PC-9 (cell line): ENCODE measurements around the gene TRABD. TPM values are rescaled to one million over a fixed set of nuclear protein-coding genes. Genes with fewer than 3 reads are reported as not detected.

Experiments
- BruUV-seq: library from RNA; stranded (reverse); fragments of 400-500 nt; replicated peaks from 2 replicates; lab custom pipeline; 2021; lab: Mats Ljungman, UMichigan
- CTCF ChIA-PET: fragments of 300-600 bp; sonication (Branson Sonifier 250); formaldehyde crosslinking; loops from one replicate; lab custom pipeline; 2022; ENCODE audit warnings: antibody characterized with exemption; lab: Charles Lee
- POLR2A ChIA-PET: fragments of 300-600 bp; sonication (Branson Sonifier 250); formaldehyde crosslinking; loops from one replicate; lab custom pipeline; 2022; ENCODE audit warnings: antibody characterized with exemption; ENCODE audit not compliant: unreplicated experiment; lab: Charles Lee
- DNase-seq, 2 experiments: peaks; one replicate each; pipeline versions ENCODE4 v3.0.0 to v3.0.0-alpha.2; 2015 to 2022; ENCODE audit warnings: mixed read lengths in 1 of 2
- H2AFZ ChIP-seq: fragments of 200-600 bp; sonication (generic); 2 replicates; pipeline ENCODE4 v1.8.1; 2017; ENCODE audit warnings: antibody characterized with exemption
- H3F3A ChIP-seq: fragments of 200-600 bp; sonication (generic); 2 replicates; pipeline ENCODE4 v1.8.1; 2017; ENCODE audit warnings: antibody characterized with exemption, mild to moderate bottlenecking, low read depth; ENCODE audit not compliant: insufficient read depth
- H3K27ac ChIP-seq: fragments of 200-600 bp; sonication (generic); 2 replicates; pipeline ENCODE4 v1.6.1; 2016; ENCODE audit warnings: mixed run types
- H3K27me3 ChIP-seq: fragments of 200-600 bp; sonication (generic); 2 replicates; pipeline ENCODE4 v1.6.1; 2016; ENCODE audit warnings: low read depth, mixed run types; ENCODE audit not compliant: insufficient read depth
- H3K36me3 ChIP-seq: fragments of 200-600 bp; sonication (generic); 2 replicates; pipeline ENCODE4 v1.6.1; 2016; ENCODE audit warnings: low read depth, mixed run types
- H3K4me1 ChIP-seq: fragments of 200-600 bp; sonication (generic); replicated peaks from 2 replicates; pipeline ENCODE4 v1.6.1; 2016; ENCODE audit warnings: mixed run types; ENCODE audit not compliant: insufficient read depth
- H3K4me2 ChIP-seq: fragments of 200-600 bp; sonication (generic); 2 replicates; pipeline ENCODE4 v1.6.1; 2017; ENCODE audit warnings: mixed run types
- H3K4me3 ChIP-seq: fragments of 200-600 bp; sonication (generic); 2 replicates; pipeline ENCODE4 v1.6.1; 2016; ENCODE audit warnings: mixed run types
- H3K79me2 ChIP-seq: fragments of 200-600 bp; sonication (generic); 2 replicates; pipeline ENCODE4 v1.6.1; 2017; ENCODE audit warnings: low read depth, mixed run types
- H3K9me2 ChIP-seq: fragments of 200-600 bp; sonication (generic); 2 replicates; pipeline ENCODE4 v1.8.1; 2017; ENCODE audit warnings: mild to moderate bottlenecking; ENCODE audit not compliant: insufficient read depth
- H3K9me3 ChIP-seq: fragments of 200-600 bp; sonication (generic); 2 replicates; pipeline ENCODE4 v1.8.1; 2016; ENCODE audit warnings: low read depth; ENCODE audit not compliant: insufficient read depth
- H4K20me1 ChIP-seq: fragments of 200-600 bp; sonication (generic); 2 replicates; pipeline ENCODE4 v1.8.1; 2017; ENCODE audit not compliant: insufficient read depth
- EZH2 ChIP-seq: fragments of 200-600 bp; sonication (generic); IDR thresholded peaks from 2 replicates; pipeline ENCODE4 v1.8.0; 2017; ENCODE audit warnings: antibody characterized with exemption, low read depth
- intact Hi-C: fragments of 100-400 bp; cut with micrococcal nuclease; formaldehyde crosslinking; loops from one replicate; pipeline ENCODE4 v1.10.0; 2022; ENCODE audit not compliant: unreplicated experiment
- total RNA-seq: library from RNA; stranded (reverse); gene quantifications from 2 replicates; pipeline ENCODE4 v1.2.3, GENCODE V29; 2021
- TF ChIP-seq, protein P1 (sequence below): fragments of 200-600 bp; sonication (generic); conservative IDR thresholded peaks from 2 replicates; pipeline ENCODE4 v1.6.1; 2017; ENCODE audit warnings: mixed run types, antibody characterized with exemption, mild to moderate bottlenecking, moderate library complexity

Gene TRABD
- total RNA-seq, 1 experiment from 2014 or later, result 68.2 TPM

DNA sequence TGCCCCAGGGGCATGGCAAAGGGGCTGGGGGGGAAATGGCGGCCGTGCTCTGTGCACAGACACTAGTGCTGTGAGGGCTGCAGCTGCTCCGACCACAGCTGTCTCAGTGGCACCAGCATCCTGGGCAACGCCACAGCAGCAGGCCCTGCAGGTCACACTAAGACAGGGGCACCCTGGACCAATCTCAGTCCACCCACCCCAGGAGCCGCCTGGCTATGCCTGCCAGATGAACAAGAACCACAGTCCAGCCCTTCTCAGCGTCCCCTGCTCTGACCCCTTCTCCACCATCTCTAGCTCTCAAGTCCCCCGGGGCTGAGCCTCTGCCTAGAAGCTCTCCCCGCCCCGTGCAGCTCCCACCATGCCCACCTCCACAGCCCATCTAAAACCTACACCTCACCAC, 42.7 kb downstream of the TRABD start:
- no peak for DNase-seq
- ChIA-PET CTCF (no interaction called here), POLR2A (interaction anchor here (0.5 kb wide), 1 partner anchor 224 kb away, joined by 3 read pairs; no protein-coding TSS in a partner anchor)

DNA sequence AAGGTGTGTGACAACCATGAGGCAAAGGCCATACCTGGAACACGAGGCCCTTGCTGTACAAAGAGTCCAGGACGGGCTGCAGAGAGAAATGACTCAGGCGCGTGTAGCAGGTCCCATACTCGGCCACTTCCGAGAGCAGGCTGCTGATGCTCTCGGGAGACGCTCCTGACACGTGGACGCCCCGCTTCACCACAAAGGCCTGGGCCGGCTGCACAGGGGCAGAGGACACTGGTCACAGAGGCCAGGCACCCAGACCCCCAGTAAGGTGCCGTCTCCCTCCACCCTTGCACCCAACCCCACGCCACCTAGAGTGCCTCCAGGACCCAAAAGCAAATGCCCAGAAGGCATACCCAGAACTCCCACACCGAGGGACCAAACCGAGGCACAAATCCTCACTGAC, 43.7 kb downstream of the TRABD start:
- intact Hi-C loops, result no loop called here
- H3K27ac ChIP-seq, result no peak overlapping the region
- CTCF ChIA-PET, result no interaction called here
- no peak overlapping the region for H2AFZ ChIP-seq
- POLR2A ChIA-PET, result no interaction called here
- no peak for TF ChIP-seq EZH2
- TF ChIP-seq, protein P1, sequence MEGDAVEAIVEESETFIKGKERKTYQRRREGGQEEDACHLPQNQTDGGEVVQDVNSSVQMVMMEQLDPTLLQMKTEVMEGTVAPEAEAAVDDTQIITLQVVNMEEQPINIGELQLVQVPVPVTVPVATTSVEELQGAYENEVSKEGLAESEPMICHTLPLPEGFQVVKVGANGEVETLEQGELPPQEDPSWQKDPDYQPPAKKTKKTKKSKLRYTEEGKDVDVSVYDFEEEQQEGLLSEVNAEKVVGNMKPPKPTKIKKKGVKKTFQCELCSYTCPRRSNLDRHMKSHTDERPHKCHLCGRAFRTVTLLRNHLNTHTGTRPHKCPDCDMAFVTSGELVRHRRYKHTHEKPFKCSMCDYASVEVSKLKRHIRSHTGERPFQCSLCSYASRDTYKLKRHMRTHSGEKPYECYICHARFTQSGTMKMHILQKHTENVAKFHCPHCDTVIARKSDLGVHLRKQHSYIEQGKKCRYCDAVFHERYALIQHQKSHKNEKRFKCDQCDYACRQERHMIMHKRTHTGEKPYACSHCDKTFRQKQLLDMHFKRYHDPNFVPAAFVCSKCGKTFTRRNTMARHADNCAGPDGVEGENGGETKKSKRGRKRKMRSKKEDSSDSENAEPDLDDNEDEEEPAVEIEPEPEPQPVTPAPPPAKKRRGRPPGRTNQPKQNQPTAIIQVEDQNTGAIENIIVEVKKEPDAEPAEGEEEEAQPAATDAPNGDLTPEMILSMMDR, result no peak
- no peaks in the 10 kb centered on the region for H3K9me3 ChIP-seq
- no peaks in the 10 kb centered on the region for H3K4me1 ChIP-seq
- no TSS peak for BruUV-seq
- no peaks in the 10 kb centered on the region for H3K9me2 ChIP-seq
- H3K79me2 ChIP-seq, result peaks cover 7% of the 10 kb centered on the region
- peaks cover 6% of the 10 kb centered on the region; the same call in 1 of the 2 replicates for H3K36me3 ChIP-seq
- no peaks in the 10 kb centered on the region; the same call in 1 of the 2 replicates for H3F3A ChIP-seq
- peaks cover 37% of the 10 kb centered on the region; the same call in 1 of the 2 replicates for H4K20me1 ChIP-seq
- H3K4me3 ChIP-seq, result no peak overlapping the region
- H3K27me3 ChIP-seq, result no peaks in the 10 kb centered on the region
- DNase-seq, result no peak
- no peak overlapping the region for H3K4me2 ChIP-seq

More for the DNA sequence above, 42.7 kb downstream of the TRABD start:
- Histone ChIP-seq H3K27ac (no peak overlapping the region), H3K4me1 (no peaks in the 10 kb centered on the region), H3K36me3 (peaks cover 13% of the 10 kb centered on the region), H3K27me3 (no peaks in the 10 kb centered on the region), H3K4me2 (no peak overlapping the region), H3K9me3 (no peaks in the 10 kb centered on the region), H2AFZ (no peak overlapping the region), H3F3A (no peaks in the 10 kb centered on the region; the same call in 1 of the 2 replicates), H4K20me1 (peaks cover 40% of the 10 kb centered on the region), H3K9me2 (no peaks in the 10 kb centered on the region), H3K4me3 (no peak overlapping the region), H3K79me2 (0 out of 2 replicates have a peak, but pooled peaks cover under 1% of the 10 kb centered on the region)
- intact Hi-C loops, result no loop called here
- no TSS peak for BruUV-seq
- no peak for TF ChIP-seq EZH2
- TF ChIP-seq, protein P1, result no peak

DNA sequence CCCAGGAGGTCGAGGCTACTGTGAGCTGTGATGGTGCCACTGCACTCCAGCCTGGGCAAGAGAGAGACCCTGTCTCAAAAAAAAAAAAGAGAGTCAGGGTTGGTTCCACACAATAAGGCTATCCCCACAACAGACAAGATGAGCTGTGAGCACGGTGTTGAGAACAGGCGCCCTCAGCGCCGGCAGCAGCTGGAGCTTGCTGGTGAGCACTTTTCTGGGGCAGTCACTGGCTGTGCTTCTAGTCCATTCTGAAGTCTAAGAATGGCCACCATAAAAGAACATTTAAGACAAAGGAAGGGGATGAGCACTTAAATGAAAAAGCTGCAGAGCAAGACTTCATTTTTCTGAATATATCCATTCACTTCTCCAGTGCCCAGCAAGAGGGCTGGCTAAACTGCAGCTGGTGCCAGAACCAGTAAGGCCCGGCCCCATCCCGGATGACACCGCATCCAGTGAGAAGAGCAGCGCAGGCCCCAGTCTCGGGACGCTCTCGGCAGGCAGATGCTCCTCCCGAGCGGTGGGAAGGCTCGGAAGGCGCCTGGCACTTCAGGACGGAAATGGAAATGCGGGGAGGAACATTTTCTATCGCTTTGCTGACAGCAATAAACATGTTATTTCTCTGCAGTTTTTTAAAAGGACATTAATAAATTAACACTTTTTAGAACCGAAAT, 46.9 kb downstream of the TRABD start:
- no peak overlapping the region for H3K4me2 ChIP-seq
- H3K9me2 ChIP-seq, result no peaks in the 10 kb centered on the region
- TF ChIP-seq, protein P1, result no peak
- no peak for TF ChIP-seq EZH2
- peaks cover 44% of the 10 kb centered on the region for H4K20me1 ChIP-seq
- no peaks in the 10 kb centered on the region for H3K36me3 ChIP-seq
- DNase-seq, result no peak
- no peak overlapping the region for H2AFZ ChIP-seq
- H3K4me3 ChIP-seq, result no peak overlapping the region
- intact Hi-C loops, result no loop called here
- no peaks in the 10 kb centered on the region for H3K27me3 ChIP-seq
- ChIA-PET CTCF (interaction anchor here (0.6 kb wide), 1 partner anchor 458 kb away, joined by 3 read pairs; no protein-coding TSS in a partner anchor), POLR2A (interaction anchor here (0.6 kb wide), 1 partner anchor 237 kb away, joined by 5 read pairs; no protein-coding TSS in a partner anchor)
- no peaks in the 10 kb centered on the region for H3K9me3 ChIP-seq
- H3K79me2 ChIP-seq, result peaks cover 34% of the 10 kb centered on the region
- no peaks in the 10 kb centered on the region for H3K4me1 ChIP-seq
- H3F3A ChIP-seq, result peaks cover 9% of the 10 kb centered on the region; the same call in 1 of the 2 replicates
- no TSS peak for BruUV-seq
- H3K27ac ChIP-seq, result no peak overlapping the region
